Activated B cell treated with CpG ODN at 0.5 μM for 24 hours (primary cell): Measurements from ENCODE around the gene SSR2. TPM values are rescaled to one million over a fixed set of nuclear protein-coding genes. Genes with fewer than 3 reads are reported as not detected.
A peak's percentile ranks its signal among the peaks of the same experiment; 100 is the strongest.
"Not testable (repeated sequence)": the region's sequence is repeated elsewhere in the genome, so short reads cannot be mapped to it uniquely, and the experiment has no call there.

ENCODE experiments used
- ATAC-seq: fragments of 200-7000 bp; cut with Tn5 transposase; one replicate; pipeline ENCODE4 v1.10.0; 2021; ENCODE audit warnings: low read depth, mild to moderate bottlenecking, moderate library complexity
- CTCF ChIA-PET: fragments of 350-600 bp; sonication (Branson Sonifier 250); formaldehyde crosslinking; loops from one replicate; lab custom pipeline; 2021; ENCODE audit warnings: antibody characterized with exemption; lab: Charles Lee
- POLR2A ChIA-PET: fragments of 350-600 bp; sonication (Branson Sonifier 250); formaldehyde crosslinking; loops from one replicate; lab custom pipeline; 2021; ENCODE audit warnings: antibody characterized with exemption; lab: Charles Lee
- DNase-seq: peaks from one replicate; pipeline ENCODE4 v3.0.0; 2022
- H3K27ac Mint-ChIP-seq: one replicate; pipeline ENCODE4 v1.8.0; 2020; ENCODE audit warnings: mixed read lengths
- H3K27me3 Mint-ChIP-seq: one replicate; pipeline ENCODE4 v1.8.0; 2021; ENCODE audit warnings: mixed read lengths
- H3K36me3 Mint-ChIP-seq: one replicate; pipeline ENCODE4 v1.8.0; 2021; ENCODE audit warnings: low read depth, mixed read lengths
- H3K4me1 Mint-ChIP-seq: one replicate; pipeline ENCODE4 v1.8.0; 2021; ENCODE audit warnings: mixed read lengths
- H3K4me3 Mint-ChIP-seq: one replicate; pipeline ENCODE4 v1.8.0; 2020; ENCODE audit warnings: mild to moderate bottlenecking, mixed read lengths
- H3K9me3 Mint-ChIP-seq: one replicate; pipeline ENCODE4 v1.8.0; 2020; ENCODE audit warnings: mixed read lengths
- CTCF ChIP-seq: fragments of 200-600 bp; IDR thresholded peaks from one replicate; pipeline ENCODE4 v1.8.0; 2022; ENCODE audit warnings: antibody characterized with exemption, mild to moderate bottlenecking
- intact Hi-C: fragments of 100-400 bp; cut with micrococcal nuclease; formaldehyde crosslinking; loops from one replicate; pipeline ENCODE4 v1.15.1; 2024
- total RNA-seq: library from RNA; stranded (reverse); gene quantifications from 2 replicates; pipeline ENCODE4 v1.2.3, GENCODE V29; 2022

The SSR2 gene
- total RNA-seq, 1 donor from 2014 or later, result 136 TPM

- peak; percentile 73 for DNase-seq
- intact Hi-C loops, result loop anchor here (1.0 to 2.0 kb wide), 5 partner anchors 19 to 78 kb away; partner anchors contain the start of genes KHDC4 and RIT1
- Mint-ChIP-seq H3K4me3 (no peak overlapping the region), H3K4me1 (peaks cover 22% of the 10 kb centered on the region), H3K27me3 (no peaks in the 10 kb centered on the region), H3K36me3 (no peaks in the 10 kb centered on the region), H3K27ac (peak overlapping the region; percentile 70), H3K9me3 (no peaks in the 10 kb centered on the region)
- peak; percentile 43 for TF ChIP-seq CTCF
- POLR2A ChIA-PET, result interaction anchor here (0.6 to 3.1 kb wide), 12 partner anchors 9 to 64 kb away, joined by 3 to 26 read pairs (median 5); partner anchors contain the start of genes ARHGEF2, KHDC4 and UBQLN4
- CTCF ChIA-PET, result interaction anchor here (0.6 to 6.9 kb wide), 22 partner anchors 8 to 290 kb away, joined by 3 to 142 read pairs (median 4); partner anchors contain the start of genes ARHGEF2, KHDC4, RXFP4 and SSR2
- ATAC-seq, result peak; percentile 99
Measured at GRCh38 chr1:155989242-155990004, 31.3 kb downstream of the SSR2 start.

- Mint-ChIP-seq H3K27ac (peak overlapping the region; percentile 90), H3K4me1 (peaks cover 63% of the 10 kb centered on the region)
- intact Hi-C loops, H3K9me3 Mint-ChIP-seq, H3K27me3 Mint-ChIP-seq, H3K36me3 Mint-ChIP-seq, DNase-seq, H3K4me3 Mint-ChIP-seq, ATAC-seq: not testable (repeated sequence)
- ChIA-PET POLR2A (interaction anchor here (0.7 to 14.6 kb wide), 7 partner anchors 11 to 798 kb away, joined by 4 to 403 read pairs (median 8); partner anchors contain the start of genes KHDC4 and RXFP4), CTCF (interaction anchor here (1.5 to 9.8 kb wide), 3 partner anchors 10 to 81 kb away, joined by 3 to 146 read pairs (median 6); partner anchors contain the start of gene RXFP4)
Measured at GRCh38 chr1:155984903-155985645, 35.7 kb downstream of the SSR2 start.

GRCh38 chr1:155984341-155984740 lies 36.4 kb downstream of the SSR2 start:
- no peak overlapping the region for H3K4me3 Mint-ChIP-seq
- H3K9me3 Mint-ChIP-seq, result no peaks in the 10 kb centered on the region
- no peak for ATAC-seq
- no peak for TF ChIP-seq CTCF
- peaks cover 63% of the 10 kb centered on the region for H3K4me1 Mint-ChIP-seq
- H3K27me3 Mint-ChIP-seq, result no peaks in the 10 kb centered on the region
- ChIA-PET CTCF (interaction anchor here (1.1 to 9.8 kb wide), 5 partner anchors 10 to 50 kb away, joined by 4 to 146 read pairs (median 6); partner anchors contain the start of genes KHDC4 and RXFP4), POLR2A (interaction anchor here (0.6 to 14.6 kb wide), 11 partner anchors 10 to 798 kb away, joined by 3 to 403 read pairs (median 6); partner anchors contain the start of genes KHDC4, MEF2D and RXFP4)
- H3K36me3 Mint-ChIP-seq, result no peaks in the 10 kb centered on the region
- DNase-seq, result no peak
- H3K27ac Mint-ChIP-seq, result peak overlapping the region; percentile 90
- intact Hi-C loops, result no loop called here

GRCh38 chr1:155983191-155984024 lies 37.3 kb downstream of the SSR2 start:
- no peak for TF ChIP-seq CTCF
- POLR2A ChIA-PET, result interaction anchor here (0.5 to 14.6 kb wide), 10 partner anchors 9 to 517 kb away, joined by 3 to 403 read pairs (median 6); partner anchors contain the start of genes KHDC4, MEF2D and RXFP4
- intact Hi-C loops, result loop anchor here (1.0 to 2.0 kb wide), 2 partner anchors 17 to 45 kb away; no protein-coding TSS in a partner anchor
- H3K27me3 Mint-ChIP-seq, result no peaks in the 10 kb centered on the region
- no peaks in the 10 kb centered on the region for H3K9me3 Mint-ChIP-seq
- H3K27ac Mint-ChIP-seq, result peak overlapping the region; percentile 90
- CTCF ChIA-PET, result interaction anchor here (1.1 to 9.8 kb wide), 5 partner anchors 9 to 49 kb away, joined by 4 to 146 read pairs (median 6); partner anchors contain the start of genes KHDC4 and RXFP4
- H3K36me3 Mint-ChIP-seq, result peaks cover under 1% of the 10 kb centered on the region
- DNase-seq, result no peak
- peak; percentile 62 for ATAC-seq
- peaks cover 60% of the 10 kb centered on the region for H3K4me1 Mint-ChIP-seq
- H3K4me3 Mint-ChIP-seq, result peak overlapping the region; percentile 30
